NCI-H345 treated with DMSO at 0.1 percent for 48 hours (cell line): ENCODE measurements around the gene RAB29.

Source experiments
- DNase-seq: peaks from one replicate; lab custom pipeline; 2025; ENCODE audit not compliant: unreplicated experiment; lab: John Stamatoyannopoulos, UW

Gene RAB29

GRCh38 chr1:205797168-205797567 is 21.9 kb upstream of the RAB29 start:
- no peak for DNase-seq

DNA sequence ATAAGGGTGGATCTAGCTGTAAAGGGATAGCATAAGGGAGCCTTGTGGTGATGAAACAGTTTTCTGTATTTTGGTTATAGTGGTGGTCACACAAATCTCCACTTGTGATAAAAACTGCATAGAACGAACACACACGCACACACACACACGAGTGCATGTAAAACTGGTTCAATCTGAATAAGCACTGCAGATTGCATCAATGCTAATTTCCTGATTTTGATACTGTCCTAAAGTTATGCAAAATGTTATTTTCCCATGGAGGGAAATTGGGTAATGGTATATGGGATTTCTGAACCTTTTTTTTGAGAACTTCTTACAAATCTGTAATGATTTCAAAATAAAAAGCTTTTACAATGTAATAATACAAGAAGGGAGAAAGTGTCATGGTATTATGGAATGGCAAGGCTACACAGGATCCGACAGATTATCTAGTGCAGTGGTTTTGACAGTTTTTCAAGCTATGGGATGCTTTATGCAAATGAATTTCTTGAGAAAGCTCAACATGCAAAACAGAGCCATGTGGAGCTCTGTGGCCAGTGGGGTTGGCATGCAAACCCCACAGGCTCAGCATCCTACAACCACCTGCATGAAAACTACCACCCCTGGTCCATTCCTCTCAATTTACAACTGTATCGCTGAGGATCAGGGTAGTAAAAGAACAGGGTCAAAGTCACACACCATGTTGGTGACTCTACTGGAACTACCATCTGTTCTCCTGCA is 18.9 kb upstream of the RAB29 start:
- DNase-seq, result no peak

GRCh38 chr1:205792961-205793673 is 17.8 kb upstream of the RAB29 start:
- DNase-seq, result no peak

- no peak for DNase-seq
These were observed 17.2 kb upstream of the RAB29 start for GRCh38 chr1:205792481-205792881.

DNA sequence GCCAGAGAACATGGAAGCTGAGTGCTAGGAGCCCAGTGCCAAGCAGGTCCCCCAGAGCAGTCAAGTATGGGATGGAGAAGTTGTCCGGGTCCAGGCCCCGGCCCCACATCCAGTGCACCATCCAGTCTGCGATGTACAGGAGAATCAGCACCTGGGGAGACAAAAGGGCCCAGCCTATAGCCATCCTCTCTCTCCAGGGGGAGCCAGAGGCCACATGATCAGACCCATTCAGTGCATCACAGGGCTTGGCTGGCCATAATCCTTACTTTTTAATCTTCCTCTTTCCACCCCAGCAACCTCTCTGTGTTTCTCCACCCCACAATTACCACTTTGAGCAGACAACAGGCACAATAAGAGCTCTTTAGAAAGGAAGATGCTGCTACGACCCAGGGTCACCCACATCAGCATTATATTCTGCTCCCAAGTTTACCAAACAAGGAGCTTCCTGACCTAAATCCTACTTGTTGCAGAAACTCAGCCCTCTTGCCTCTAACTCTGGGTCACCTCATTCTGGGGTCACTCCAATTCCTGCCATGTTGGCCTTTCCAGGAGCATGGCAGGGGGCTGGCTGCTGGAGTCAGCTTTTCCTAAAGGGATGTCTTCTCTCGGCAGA is 16.4 kb upstream of the RAB29 start:
- no peak for DNase-seq

DNA sequence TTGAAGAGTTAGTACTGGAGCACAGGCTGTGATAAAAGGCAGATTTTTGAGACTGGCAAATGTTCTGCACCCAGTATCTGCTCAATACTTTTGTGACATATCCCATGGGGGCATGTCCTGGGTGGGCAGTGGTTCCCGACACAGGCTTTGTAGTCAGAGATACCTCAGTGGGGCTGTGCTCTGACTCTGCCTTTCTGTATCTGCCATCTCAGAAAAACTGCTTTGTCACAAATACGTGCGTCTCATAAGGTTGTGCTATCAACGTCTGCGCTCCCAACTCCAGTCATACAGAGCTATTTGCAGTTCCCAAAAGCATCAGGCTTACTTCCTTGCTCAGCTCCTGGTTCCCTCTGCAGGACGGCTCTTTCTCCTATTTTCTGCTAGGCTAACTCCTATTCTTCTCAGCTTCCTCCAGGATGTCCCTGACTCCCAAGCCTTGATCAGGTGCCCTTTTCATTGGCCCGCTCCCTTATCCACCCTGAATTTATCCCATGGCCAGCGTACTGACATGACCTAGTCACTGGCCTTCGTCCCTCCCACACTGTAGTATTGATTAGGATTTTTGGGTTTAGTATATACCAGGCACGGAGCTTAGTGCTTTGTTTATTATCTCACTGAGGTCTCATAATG is 12.1 kb upstream of the RAB29 start:
- no peak for DNase-seq

- no peak for DNase-seq
These were observed 11.3 kb upstream of the RAB29 start for GRCh38 chr1:205786601-205787000.

GRCh38 chr1:205785446-205785845 is 10.2 kb upstream of the RAB29 start:
- DNase-seq, result no peak

- DNase-seq, result no peak
These were observed 8.6 kb upstream of the RAB29 start for GRCh38 chr1:205783904-205784303.

GRCh38 chr1:205783433-205783795 is 8.1 kb upstream of the RAB29 start:
- no peak for DNase-seq

- no peak for DNase-seq
These were observed 7.5 kb upstream of the RAB29 start for GRCh38 chr1:205782627-205783432.

DNA sequence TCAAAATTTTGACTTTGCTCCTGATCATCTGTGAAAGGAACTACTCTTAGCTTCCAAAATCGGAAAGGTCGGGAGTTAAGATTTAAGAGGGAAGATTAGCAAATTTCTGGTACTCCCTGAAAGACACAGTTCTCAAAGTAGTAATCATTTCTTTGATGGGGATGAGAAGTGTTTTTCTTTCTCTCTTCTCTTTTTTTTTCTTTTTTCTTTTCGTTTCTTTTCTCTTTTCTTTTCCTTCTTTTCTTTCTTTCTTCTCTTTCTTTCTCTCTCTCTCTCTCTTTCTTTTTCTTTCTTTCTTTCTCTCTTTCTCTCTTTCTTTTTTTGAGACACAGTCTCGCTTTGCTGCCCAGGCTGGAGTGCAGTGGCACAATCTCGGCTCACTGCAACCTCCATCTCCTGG is 5.1 kb upstream of the RAB29 start:
- no peak for DNase-seq

DNA sequence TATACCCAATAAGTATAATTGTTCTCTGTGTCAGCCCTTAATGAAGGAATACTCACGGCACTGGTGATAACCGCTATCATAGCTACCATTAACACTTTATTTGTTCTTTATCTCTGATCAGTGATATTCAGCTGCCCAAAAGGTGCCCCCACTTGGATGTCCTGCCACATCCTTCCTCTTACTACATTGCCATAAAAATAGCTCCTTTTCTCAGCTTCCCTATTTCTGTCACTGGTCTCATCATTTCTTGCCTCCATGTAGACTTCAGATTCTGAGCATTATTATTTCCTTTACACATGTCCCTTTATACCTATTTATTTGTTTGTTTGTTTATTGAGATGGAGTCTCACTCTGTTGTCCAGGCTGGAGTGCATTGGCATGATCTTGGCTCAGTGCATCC is 2.7 kb upstream of the RAB29 start:
- no peak for DNase-seq

DNA sequence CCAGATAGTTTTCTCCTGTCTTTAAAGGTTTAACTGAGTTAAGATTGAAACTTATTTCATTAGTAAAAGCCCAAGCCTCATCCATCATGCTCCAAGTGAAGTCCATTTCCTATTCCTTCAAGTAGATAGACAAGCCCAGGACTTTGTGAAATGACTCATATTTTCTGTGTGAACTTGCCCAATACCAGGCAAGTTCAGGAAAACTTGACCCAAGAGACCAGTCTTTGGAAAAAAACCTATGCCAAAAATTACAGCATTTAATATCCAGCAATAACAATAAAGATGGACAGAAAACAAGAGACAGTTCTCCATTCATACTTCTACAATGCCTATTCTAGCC is 405 bp upstream of the RAB29 start:
- DNase-seq, result no peak

DNA sequence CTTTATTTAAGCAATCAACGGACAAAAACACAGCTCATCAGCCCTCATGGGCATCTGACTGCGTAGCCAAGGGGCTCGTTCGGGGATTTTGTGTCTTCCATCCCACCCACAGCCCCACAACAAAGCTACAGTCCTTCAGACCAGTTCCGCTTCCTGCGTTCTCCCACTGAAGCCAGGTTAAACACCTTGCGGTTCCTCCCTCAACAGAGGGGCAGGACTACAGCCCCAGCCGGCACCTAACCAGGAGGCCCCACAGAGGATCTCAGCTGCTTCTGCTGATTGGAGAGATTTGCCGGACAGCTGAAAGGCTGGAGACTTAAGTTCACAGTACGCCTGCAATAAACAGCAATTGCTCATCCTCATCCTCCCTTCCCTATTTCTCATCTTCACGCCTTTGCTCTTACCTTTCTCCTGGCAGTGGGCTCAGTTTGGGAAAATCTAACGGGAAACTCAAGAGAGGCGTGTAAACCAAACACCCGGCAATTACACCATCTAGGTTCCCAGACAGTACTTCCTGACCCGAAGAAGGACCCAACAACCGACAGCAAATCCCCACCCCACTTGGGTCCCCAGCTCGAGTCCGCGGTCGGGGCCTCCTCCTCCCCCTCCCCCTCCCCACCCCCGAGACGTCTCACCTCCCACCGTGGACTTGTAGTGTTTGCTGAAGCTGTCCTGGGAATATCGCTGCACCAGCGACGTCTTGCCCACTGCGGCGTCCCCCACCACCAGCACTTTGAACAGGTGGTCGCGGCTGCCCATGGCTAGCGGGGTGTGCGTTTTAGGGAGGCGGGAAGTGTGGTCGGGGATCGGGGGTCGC is 876 bp downstream of the RAB29 start:
- no peak for DNase-seq

DNA sequence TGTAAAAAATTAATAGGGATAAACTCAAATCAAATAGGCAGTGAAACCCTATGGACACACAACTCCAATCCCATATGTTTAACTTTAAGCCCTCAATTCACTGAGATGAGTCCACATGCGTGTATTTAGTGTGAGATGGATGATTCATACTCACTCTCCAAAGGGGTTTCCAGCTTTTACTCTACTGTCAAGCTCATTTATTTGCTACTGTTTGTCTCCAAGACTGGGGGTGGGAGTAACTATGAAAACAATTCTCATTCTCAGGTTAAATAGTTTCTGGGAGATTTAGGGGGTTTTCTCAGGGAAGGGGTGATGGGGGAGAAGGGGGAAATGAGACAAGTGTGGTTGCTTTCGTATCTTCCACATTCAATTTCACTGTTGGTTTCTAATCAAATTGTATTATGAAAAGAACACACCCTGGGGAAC is 2.7 kb downstream of the RAB29 start:
- DNase-seq, result no peak

DNA sequence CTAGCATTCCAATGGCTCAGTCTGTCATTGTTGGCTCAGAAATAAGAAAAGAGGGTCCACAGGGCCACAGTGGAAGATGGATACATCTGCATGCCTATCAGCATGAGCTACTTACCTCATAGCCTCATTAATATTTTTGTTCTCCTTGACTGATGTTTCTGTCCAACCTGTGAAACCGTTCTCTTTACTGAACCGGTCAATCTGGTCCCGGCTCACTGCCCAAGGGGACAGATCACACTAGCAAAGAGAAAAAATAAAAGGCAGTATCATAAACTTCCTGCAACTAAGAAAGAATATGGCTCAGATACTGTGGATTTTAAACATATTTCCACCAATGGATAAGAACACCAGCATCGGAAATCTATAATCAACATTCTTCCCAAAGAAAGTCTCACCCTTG is 4.7 kb downstream of the RAB29 start:
- DNase-seq, result no peak

GRCh38 chr1:205769641-205770365 is 5.5 kb downstream of the RAB29 start:
- no peak for DNase-seq

DNA sequence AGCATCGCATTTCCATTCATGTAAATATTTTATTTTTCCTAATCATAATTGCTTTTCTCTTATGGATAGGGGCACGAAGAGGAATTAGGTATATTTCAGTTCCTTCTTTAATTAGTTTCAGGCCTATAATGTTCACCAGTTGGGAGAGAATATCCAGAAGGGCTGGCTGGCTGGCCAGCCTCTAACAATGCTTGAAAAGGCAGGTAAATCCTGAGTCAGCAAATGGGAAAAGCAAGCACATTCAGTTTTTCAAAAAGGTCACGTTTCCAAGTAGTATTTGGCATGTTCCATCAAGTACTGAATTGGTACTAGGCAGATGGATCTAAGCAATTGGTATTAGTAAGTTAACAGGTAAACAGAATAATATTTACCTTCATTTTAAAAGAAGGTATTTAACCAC is 8.0 kb downstream of the RAB29 start:
- DNase-seq, result no peak

- no peak for DNase-seq
These were observed 8.7 kb downstream of the RAB29 start for GRCh38 chr1:205766570-205766969.
